Nephron (organoid): Measurements from ENCODE around the gene DCLRE1A.
"Not testable (repeated sequence)": the region's sequence is repeated elsewhere in the genome, so short reads cannot be mapped to it uniquely, and the experiment has no call there.

Source experiments
- H3K27ac Mint-ChIP-seq, 3 experiments: 2 replicates each; pipeline ENCODE4 v1.8.0; 2020; ENCODE audit warnings: mixed read lengths in 3 of 3, mild to moderate bottlenecking in 2 of 3, moderate library complexity in 1 of 3
- H3K27me3 Mint-ChIP-seq: 2 replicates; pipeline ENCODE4 v1.8.0; 2021; ENCODE audit warnings: low read depth, mild to moderate bottlenecking, moderate library complexity, mixed read lengths
- H3K36me3 Mint-ChIP-seq: 2 replicates; pipeline ENCODE4 v1.8.0; 2020; ENCODE audit warnings: low read depth, mixed read lengths
- H3K4me1 Mint-ChIP-seq: 2 replicates; pipeline ENCODE4 v1.8.0; 2020; ENCODE audit warnings: mixed read lengths
- H3K4me3 Mint-ChIP-seq, 3 experiments: 2 replicates each; pipeline ENCODE4 v1.8.0; 2020; ENCODE audit warnings: mild to moderate bottlenecking in 3 of 3, mixed read lengths in 3 of 3, moderate library complexity in 2 of 3
- H3K9me3 Mint-ChIP-seq: 2 replicates; pipeline ENCODE4 v1.8.0; 2020; ENCODE audit warnings: mixed read lengths
- TF ChIP-seq, protein P1 (sequence below), 3 experiments: fragments of 200-600 bp; sonication (generic); IDR thresholded peaks; one replicate each; pipeline ENCODE4 v1.5.0; 2021; ENCODE audit warnings: antibody characterized with exemption in 3 of 3; ENCODE audit not compliant: unreplicated experiment in 3 of 3

DCLRE1A gene

DNA sequence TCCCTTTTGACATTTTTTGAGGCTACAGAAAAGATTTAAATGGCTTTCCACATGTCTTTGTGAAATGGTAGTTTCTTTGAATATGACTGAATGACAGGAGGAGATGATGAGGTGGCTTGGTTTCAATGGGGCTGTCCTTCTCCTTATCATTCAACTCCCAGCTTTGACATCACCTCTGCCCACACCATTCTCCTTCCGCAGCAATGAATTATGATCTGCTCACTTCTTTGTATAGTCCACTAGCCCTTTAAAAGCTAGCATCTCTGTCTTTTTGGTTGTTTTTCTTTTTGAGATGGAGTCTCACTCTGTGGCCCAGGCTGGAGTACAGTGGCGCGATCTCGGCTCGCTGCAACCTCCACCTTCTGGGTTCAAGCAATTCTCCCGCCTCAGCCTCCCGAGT lies 31.7 kb downstream of the DCLRE1A start:
- Mint-ChIP-seq H3K4me1 (no peaks in the 10 kb centered on the region), H3K9me3 (no peaks in the 10 kb centered on the region), H3K36me3 (no peaks in the 10 kb centered on the region), H3K4me3 (no peak overlapping the region), H3K27me3 (peaks cover 3% of the 10 kb centered on the region), H3K27ac (no peak overlapping the region)
- TF ChIP-seq, protein P1, sequence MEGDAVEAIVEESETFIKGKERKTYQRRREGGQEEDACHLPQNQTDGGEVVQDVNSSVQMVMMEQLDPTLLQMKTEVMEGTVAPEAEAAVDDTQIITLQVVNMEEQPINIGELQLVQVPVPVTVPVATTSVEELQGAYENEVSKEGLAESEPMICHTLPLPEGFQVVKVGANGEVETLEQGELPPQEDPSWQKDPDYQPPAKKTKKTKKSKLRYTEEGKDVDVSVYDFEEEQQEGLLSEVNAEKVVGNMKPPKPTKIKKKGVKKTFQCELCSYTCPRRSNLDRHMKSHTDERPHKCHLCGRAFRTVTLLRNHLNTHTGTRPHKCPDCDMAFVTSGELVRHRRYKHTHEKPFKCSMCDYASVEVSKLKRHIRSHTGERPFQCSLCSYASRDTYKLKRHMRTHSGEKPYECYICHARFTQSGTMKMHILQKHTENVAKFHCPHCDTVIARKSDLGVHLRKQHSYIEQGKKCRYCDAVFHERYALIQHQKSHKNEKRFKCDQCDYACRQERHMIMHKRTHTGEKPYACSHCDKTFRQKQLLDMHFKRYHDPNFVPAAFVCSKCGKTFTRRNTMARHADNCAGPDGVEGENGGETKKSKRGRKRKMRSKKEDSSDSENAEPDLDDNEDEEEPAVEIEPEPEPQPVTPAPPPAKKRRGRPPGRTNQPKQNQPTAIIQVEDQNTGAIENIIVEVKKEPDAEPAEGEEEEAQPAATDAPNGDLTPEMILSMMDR (IDR thresholded peaks at IDR 0.05; ENCODE audit: unreplicated experiment in 3 of 3), result no peak

DNA sequence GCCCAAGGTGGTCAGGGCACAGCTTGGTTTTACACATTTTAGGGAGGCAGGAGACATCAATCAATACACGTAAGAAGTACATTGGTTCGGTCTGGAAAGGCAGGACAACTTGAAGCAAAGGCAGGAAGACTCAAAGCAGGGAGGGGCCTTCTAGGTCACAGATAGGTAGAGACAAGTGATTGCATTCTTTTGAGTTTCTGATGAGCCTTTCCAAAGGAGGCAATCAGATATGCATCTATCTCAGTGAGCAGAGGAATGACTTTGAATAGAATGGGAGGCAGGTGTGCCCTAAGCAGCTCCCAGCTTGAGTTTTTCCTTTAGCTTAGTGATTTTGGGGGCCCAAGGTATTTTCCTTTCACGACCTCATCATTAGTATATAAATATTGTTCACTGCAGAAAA lies 32.6 kb downstream of the DCLRE1A start:
- not testable (repeated sequence) for H3K4me1 Mint-ChIP-seq, H3K4me3 Mint-ChIP-seq, H3K9me3 Mint-ChIP-seq, H3K27me3 Mint-ChIP-seq, H3K27ac Mint-ChIP-seq, H3K36me3 Mint-ChIP-seq

DNA sequence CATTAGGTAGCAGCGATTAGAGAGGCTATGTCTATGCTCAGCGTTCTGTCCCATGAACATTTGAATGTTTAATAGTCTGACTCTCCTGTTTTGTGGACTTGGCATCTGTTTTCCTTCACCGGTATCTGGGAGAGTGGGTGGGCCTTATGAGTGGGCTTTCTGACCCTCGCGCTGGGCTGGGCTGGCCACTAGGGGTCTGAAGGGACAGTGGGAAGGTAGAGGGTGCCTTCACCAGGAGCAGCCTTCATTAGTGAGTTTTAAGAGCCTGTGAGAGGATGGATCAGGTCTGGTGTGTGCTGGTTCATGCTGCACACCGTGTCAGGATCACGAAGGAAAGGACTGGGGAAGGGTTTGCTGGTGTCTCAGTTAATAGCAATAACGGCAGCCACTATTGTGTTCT lies 33.4 kb downstream of the DCLRE1A start:
- TF ChIP-seq, protein P1 (IDR thresholded peaks at IDR 0.05; ENCODE audit: unreplicated experiment in 3 of 3), result no peak
- no peak overlapping the region for H3K27ac Mint-ChIP-seq
- H3K36me3 Mint-ChIP-seq, result no peaks in the 10 kb centered on the region
- H3K4me1 Mint-ChIP-seq, result no peaks in the 10 kb centered on the region
- peaks cover 3% of the 10 kb centered on the region for H3K27me3 Mint-ChIP-seq
- no peaks in the 10 kb centered on the region for H3K9me3 Mint-ChIP-seq
- no peak overlapping the region for H3K4me3 Mint-ChIP-seq

DNA sequence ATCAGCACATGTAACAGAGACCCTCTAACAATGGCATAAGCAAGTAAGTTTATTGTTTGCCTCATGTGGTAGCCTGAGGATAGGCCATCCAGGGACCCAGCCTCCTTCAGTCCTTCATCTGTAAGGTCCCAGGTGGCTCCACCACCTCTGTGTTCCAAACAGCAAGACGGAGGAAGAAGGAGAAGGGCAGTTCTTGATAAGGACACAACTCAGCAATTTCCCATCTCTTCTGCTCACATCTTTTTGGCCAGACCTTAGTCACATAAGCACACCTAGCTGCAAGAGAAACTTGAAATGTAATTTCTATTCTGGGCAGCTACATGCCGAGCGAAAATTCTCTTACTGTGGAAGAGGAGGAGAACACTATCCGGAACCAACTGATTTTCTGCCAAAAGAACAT lies 33.9 kb downstream of the DCLRE1A start:
- Mint-ChIP-seq H3K4me1 (no peaks in the 10 kb centered on the region), H3K36me3 (no peaks in the 10 kb centered on the region), H3K9me3 (no peaks in the 10 kb centered on the region), H3K4me3 (no peak overlapping the region), H3K27ac (no peak overlapping the region), H3K27me3 (peaks cover 3% of the 10 kb centered on the region)
- TF ChIP-seq, protein P1 (IDR thresholded peaks at IDR 0.05; ENCODE audit: unreplicated experiment in 3 of 3), result no peak

DNA sequence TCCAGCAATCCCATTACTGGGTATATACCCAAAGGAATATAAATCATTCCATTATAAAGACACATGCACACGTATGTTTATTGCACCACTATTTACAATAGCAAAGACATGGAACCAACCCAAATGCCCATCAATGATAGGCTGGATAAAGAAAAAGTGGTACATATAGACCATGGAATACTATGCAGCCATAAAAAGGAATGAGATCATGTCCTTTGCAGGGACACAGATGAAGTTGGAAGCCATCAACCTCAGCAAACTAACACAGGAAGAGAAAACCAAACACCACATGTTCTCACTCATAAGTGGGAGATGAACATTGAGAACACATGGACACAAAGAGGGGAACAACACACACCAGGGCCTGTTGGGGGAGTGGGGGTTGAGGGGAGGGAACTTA lies 39.2 kb downstream of the DCLRE1A start:
- not testable (repeated sequence) for H3K4me1 Mint-ChIP-seq, H3K9me3 Mint-ChIP-seq, H3K4me3 Mint-ChIP-seq, H3K27ac Mint-ChIP-seq, H3K36me3 Mint-ChIP-seq
- peaks cover 30% of the 10 kb centered on the region for H3K27me3 Mint-ChIP-seq

DNA sequence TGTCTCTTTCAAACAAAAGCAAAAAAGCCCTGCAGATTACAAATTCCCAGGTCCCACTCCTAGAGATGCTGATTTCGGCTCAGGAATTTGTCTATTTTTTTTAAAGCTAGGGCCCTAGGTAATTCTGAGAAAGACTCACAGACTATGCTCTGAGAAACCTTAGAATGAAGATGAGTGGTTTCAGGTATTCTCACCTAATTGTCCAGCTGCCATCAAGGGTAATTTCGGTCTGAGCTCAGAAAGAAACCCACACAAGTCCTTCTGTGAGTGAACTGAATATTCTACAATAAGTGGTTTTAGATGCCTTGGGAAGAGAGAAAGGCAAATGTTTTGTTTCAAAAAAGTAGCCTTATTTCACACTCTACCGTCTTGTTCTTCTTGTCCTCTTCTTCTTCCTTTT lies 45.7 kb downstream of the DCLRE1A start:
- TF ChIP-seq, protein P1 (IDR thresholded peaks at IDR 0.05; ENCODE audit: unreplicated experiment in 3 of 3), result no peak
- peaks cover 44% of the 10 kb centered on the region for H3K27me3 Mint-ChIP-seq
- no peaks in the 10 kb centered on the region for H3K36me3 Mint-ChIP-seq
- no peak overlapping the region for H3K4me3 Mint-ChIP-seq
- no peak overlapping the region for H3K27ac Mint-ChIP-seq
- peaks cover 6% of the 10 kb centered on the region for H3K4me1 Mint-ChIP-seq
- peaks cover 8% of the 10 kb centered on the region for H3K9me3 Mint-ChIP-seq

DNA sequence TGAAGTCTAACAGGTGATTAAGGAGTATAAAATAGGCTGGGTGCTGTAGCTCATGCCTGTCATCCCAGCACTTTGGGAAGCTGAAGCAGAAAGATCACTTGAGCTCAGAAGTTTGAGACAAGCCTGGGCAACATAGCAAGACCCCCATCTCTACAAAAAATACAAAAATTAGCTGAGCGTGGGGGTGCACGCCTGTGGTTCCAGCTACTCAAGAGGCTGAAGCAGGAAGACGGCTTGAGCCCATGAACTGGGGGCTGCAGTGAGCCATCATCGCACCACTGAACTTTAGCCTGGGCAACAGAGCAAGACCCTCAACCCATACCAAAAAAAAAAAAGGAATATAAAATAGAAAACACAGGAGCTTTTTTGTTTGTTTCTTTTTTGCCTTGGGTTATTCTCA lies 47.4 kb downstream of the DCLRE1A start:
- no peaks in the 10 kb centered on the region for H3K9me3 Mint-ChIP-seq
- H3K27me3 Mint-ChIP-seq, result peaks cover 42% of the 10 kb centered on the region
- TF ChIP-seq, protein P1 (IDR thresholded peaks at IDR 0.05; ENCODE audit: unreplicated experiment in 3 of 3), result no peak
- no peaks in the 10 kb centered on the region for H3K36me3 Mint-ChIP-seq
- peaks cover 15% of the 10 kb centered on the region for H3K4me1 Mint-ChIP-seq
- H3K27ac Mint-ChIP-seq, result no peak overlapping the region
- no peak overlapping the region for H3K4me3 Mint-ChIP-seq
